ENCODE results near the gene C2orf76.
"Not testable (repeated sequence)": the region's sequence is repeated elsewhere in the genome, so short reads cannot be mapped to it uniquely, and the experiment has no call there.

Gene C2orf76

DNA sequence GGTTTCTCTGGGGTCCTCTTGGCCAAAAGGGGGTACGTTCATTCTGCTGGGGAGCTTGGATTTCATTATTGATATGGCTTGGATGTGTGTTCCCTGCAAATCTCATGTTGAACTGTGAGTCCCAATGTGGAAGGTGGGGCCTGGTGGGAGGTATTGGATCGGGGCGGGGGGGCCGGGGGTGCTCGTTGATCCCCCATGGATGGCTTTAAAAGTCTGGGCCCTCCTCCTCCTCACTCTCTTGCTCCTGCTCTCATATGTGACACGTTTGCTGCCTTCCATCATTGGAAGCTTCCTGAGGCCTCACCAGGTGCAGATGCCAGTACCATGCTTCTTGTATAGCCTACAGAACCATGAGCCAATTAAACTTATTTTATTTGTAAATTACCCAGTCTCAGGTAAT is 11.9 kb upstream of the C2orf76 start:
- intact Hi-C loops (cut with DNase I) = no loop called here
- no peak for DNase-seq

DNA sequence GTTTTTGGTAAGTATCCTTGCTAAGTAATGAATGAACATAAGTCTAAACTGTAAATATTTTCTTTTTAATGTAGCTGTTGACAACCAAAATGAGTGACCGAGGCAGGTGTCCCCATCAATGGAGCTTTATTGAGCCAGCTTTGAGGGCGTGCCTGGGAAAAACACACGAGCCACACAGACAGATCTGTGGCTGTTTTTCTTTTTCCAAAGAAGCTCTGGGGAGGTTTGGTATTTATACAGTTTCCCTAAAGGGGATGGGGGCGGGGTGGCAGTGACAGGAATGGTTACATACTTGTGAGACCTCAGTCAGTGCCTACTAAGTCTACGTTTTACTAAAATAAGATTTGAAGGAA is 11.3 kb upstream of the C2orf76 start:
- DNase-seq = no peak
- intact Hi-C loops (cut with DNase I) = no loop called here

DNA sequence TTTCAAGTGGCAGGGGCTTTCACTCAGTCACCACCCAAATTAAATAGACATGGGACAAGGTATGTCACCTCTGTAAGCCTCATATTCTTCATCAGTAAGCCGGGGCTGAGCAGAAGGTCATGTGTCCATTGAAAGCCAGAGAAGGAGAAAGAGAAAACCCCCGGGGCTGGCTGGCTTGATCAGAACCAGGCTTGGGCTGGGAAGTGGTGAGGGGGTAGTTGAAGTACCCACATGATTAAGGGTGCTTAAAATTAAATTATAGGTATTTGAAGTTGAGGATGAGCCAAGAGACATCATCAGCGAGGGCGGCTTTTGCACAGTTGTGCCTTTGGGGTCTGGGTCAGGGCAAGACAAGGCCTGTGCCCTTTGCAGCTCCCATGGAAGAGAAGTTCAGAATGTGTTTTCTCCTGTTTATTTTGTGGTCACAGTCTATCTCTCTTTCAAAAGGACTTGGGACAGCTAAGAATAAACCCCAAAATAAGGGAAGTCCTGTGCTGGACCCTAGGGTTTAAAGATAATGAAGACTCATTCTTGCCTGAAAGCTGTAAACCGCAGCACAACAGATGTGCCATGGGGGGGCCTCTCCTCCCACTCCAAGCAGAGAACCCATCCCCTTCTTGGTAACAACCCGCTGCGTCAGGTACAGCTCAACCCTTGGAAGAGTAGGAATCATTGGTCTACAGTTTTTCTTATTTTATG is 10.8 kb upstream of the C2orf76 start:
- DNase-seq = no peak
- intact Hi-C loops (cut with DNase I) = no loop called here

DNA sequence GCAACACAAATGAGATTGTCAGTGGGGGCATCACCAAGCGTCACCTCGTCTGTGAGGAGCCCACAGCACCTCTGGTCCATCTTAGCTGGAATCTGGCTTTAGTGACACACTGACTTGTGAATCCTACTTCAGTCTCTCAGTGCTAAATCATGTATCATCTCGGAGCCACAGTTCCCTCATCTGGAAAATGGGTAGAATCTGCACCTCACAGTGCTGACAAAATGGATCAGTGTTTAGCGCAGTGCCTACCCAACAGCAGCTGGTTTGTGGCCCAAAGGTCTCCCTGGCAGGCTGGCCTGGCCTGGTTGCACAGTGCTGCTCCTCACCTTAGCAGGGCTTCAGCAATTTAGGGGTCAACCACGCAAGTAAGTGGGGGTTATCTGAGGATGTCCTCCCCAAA is 10.2 kb upstream of the C2orf76 start:
- DNase-seq = no peak
- intact Hi-C loops (cut with DNase I) = no loop called here

DNA sequence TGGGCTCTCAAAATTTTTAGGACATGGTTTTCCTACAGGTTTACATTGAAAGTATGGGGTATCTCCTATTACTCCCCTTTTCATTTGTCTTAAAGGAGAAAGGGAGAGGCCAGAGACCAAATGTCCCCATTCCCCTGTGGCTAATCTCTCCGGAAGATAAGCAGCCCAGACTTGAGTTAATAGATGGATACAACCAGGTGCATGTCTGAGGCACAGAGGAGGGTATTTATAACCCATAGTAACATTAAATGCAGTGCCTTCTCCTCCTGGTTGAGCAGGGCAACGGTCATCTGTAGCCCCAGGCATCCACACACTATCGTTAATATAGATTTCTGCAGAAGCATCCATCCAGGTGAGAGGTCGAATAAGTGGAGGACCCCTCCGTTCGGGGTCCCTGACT is 9.8 kb upstream of the C2orf76 start:
- intact Hi-C loops (cut with DNase I); DNase-seq: not testable (repeated sequence)

DNA sequence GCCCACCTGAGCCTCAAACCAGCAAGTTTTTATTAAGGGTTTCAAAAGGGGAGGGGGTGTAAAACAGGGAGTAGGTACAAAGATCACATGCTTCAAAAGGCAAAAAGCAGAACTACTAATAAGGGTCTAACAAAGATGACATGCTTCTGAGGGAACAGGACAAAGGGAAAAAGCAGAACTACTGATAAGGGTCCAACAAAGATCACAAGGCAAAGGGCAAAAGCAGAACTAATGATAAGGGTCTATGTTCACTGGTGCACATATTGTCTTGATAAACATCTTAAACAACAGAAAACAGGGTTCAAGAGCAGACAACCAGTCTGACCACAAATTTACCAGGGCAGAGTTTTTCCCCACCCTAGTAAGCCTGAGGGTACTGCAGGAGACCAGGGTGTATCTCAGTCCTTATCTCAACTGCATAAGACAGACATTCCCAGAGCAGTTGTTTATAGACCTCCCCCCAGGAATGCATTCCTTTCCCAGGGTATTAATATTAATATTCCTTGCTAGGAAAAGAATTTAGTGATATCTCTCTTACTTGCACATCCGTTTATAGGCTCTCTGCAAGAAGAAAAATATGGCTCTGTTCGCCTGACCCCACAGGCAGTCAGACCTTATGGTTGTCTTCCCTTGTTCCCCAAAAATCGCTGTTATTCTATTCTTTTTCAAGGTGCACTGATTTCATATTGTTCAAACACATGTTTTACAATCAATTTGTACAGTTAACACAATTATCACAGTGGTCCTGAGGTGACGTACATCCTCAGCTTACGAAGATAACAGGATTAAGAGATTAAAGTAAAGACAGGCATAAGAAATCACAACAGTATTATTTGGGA is 7.5 kb upstream of the C2orf76 start:
- intact Hi-C loops (cut with DNase I); DNase-seq: not testable (repeated sequence)

DNA sequence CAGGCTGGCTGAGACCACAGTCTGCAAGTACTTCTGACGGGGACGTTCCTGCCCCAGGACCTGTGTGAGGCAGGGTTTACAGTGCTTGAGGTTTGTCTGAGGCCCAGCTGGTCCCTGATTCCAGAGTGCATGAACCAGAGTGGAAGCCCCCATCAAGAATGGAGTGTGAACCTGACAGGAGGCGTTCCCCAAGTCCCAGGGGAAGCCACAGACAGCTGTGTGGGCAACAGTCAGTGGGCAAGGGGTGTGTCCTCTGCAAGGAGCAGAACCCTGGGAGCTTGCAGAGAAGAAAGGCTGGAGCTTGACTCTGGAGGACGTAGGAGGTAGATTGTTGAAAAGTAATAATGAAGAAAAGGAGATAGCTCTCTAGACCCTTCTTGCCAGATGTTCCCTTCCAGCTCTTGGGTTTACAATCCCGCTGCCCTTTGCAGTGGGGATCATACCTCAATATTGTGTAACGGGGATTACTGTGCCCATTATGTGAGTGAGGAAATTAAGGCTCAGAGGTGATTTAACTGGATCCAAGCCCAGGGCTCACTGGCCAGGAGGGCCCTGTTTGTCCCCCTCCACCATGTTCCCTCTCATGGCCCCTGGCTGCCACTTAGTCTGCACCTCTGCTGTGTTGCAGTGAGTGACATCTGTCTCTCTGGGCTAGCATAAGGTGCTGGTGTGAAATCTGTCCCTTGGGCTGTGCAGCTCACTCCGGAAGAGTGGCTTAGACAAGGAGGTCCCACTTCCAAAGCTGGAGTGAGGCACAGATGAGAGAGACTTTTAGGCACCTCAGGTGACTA is 6.3 kb upstream of the C2orf76 start:
- intact Hi-C loops (cut with DNase I) = no loop called here
- no peak for DNase-seq

DNA sequence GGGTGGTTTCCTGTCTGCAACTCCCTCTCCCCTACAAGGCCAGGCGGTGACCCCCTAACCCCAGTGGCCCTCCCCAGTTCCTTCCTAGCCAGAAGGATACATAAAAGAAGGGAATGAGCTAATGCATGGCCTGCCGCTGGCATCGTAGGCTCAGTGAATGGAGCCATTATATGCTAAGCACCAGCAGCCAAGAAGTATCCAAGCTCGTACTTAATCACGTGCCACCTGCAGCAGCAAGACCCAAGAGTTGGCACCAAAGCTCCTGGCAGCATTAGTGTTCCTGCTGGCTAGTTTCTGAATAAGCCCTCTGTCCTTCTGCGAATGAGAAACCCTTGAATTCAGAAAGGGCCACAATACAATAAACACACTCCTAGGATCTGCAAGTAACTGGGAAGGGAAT is 4.5 kb upstream of the C2orf76 start:
- peak; percentile 59 to 94 (median 70) for DNase-seq
- intact Hi-C loops (cut with DNase I) = no loop called here

DNA sequence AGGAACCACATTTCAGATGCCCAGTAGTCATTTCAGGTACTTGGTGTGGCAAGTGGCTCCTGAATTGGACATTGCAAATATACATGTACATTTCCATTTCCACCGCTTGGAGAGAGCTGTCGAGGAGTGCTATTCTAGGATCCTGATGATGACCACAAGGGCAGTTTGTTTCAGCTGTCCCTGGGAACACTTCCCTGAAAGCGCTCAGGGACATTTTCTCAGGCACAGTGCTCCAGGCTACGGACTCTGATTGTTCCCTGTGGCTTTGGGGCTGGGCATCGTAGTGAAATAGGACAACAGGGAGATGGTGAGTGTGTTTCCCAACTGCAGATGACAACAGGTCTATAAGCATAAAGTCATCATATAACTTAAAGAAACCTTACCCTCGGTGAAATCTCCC is 3.2 kb upstream of the C2orf76 start:
- DNase-seq = no peak
- intact Hi-C loops (cut with DNase I) = no loop called here

DNA sequence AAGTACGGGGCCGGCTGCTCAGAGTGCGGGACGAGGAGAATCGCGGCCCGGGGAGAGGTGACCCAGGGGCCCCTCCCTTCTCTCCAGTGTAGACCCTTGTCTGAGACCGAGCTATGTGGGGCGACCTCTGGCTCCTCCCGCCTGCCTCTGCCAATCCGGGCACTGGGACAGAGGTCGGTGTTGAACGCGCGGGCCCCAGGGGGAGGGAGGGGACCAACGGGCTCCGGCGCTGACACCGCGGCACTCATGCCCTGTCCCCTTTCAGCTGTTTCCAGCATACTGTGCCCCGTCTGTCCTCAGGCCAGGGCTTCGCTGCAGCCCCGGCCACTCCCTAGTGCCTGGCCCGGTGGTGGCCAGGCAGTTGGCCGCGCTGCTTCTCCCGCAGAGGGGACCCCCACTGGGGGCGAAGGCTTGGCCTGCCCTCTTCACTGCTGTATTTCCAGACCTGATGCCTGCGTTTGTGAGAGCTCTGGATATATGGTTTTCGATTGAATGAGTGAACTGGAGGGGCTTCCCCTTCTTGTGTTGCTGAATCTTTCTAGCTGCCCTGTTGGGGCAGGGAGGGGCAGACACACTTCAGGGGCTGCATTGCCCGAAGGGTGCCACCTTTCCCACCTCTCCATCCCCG is 952 bp upstream of the C2orf76 start:
- DNase-seq = peak; percentile 50 to 94 (median 70)
- intact Hi-C loops (cut with DNase I) = no loop called here

DNA sequence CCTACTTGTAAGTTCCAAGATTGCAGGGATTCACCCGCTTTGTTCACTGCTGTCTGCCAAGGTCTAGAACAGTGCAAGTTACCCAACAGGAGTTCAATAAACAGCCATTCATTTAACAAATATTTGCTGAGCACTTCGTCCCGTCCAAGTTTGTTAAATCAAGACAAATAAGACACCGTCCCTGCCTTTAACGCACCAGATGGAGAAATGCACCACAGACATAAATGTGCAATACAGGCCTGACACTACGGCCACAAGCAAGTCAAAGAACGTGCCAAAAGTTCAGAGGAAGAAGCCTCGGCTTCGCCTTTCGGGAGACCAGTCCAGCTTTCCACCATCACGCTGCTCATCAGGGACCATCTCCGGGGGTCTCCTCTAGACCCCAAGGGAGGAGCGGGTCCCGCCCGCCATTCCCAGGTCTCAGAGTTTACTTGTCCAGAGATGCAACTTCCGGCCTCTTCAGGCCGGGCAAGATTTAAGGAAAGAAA is 429 bp downstream of the C2orf76 start:
- no peak for DNase-seq
- intact Hi-C loops (cut with DNase I) = no loop called here

DNA sequence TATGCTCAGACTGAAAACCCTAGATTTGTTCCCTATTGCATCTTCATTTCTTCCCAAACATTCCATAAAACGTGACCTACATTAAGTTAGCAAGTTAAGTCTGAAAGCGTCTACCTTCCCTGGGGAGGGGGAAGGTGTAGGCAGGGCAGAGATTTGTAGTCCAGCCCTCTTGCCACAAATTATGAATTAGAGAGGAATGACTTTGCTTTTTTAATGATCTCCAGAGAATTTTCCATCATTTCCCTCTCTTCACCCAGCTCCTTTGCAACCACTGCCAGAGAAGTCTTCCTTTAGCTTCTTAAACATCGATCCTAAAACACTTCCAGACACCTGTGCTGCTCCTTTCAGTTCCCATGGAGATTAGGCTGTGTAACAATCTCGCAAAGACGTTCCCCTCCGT is 1.2 kb downstream of the C2orf76 start:
- DNase-seq = no peak
- intact Hi-C loops (cut with DNase I) = no loop called here

DNA sequence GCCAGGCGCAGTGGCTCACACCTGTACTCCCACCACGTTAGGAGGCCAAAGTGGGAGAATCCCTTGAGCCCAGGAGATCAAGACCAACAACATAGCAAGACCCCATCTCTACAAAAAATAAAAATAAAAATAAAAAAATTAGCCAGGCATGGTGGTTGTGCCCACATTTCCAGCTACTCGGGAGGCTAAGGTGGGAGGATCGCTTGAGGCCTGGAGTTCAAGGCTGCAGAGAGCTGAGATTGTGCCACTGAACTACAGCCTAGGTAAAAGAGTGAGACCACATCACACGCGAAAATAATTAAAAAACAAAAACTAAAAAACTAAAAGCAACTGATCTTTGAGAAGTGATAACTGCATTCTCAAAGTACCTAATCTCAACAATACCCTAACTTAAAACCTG is 1.8 kb downstream of the C2orf76 start:
- DNase-seq = no peak
- intact Hi-C loops (cut with DNase I) = no loop called here

DNA sequence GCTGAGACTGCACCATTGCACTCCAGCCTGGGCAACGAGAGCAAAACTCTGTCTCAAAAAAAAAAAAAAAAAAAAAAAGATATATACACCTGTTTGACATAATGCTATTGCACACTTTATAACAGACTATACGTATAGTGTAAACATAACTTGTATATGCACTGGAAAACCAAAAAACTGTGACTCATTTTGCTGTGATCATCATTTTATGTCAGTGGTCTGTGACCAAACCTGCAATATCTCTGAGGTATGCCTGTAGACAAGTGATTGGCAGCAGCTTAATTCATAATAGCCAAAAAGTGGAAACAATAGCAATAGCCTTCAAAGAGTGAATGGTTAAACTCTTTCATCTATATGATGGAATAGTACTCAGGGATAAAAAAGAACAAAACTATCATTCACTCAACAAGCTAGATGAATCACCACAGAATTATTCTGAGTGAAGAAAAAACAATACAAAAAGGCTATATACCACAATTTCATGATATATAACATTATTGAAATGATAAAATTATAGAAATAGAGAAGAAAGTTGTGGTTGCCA is 6.1 kb downstream of the C2orf76 start:
- intact Hi-C loops (cut with DNase I) = no loop called here
- no peak for DNase-seq

DNA sequence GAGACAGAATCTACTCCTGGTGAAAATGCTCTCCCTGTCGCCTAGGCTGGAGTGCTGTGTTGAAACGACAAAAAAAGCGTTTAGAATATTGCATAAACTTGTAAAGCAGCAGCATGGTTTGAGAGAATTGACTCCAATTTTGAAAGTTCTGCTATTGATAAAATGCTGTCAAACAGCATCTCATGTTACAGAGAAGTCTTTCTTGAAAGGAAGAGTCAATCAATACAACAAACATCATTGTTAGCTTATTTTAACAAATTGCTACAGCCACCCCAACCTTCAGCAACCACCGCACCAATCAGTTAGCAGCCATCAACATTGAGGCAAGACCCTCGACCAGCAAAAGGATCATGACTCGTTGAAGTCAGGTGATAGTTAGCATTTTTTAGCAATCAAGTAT is 6.9 kb downstream of the C2orf76 start:
- intact Hi-C loops (cut with DNase I) = no loop called here
- DNase-seq = no peak

DNA sequence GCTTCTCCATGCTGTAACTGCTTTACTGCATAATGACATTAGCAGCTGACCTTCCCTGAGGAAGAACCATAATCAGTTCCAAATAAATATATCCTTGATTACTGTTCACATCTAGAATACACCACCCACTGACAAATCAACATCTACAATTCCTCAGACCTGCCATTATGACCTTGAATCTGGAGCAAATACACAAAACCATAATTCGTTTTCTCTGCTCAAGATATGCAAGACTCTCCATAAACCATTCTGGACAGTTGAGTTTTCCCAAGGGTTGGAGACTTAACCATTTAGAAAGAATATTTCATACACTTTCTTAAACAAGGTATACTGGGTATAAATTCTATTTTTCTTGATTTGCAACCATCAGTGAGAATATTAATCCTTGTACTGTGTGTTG is 11.8 kb downstream of the C2orf76 start:
- intact Hi-C loops (cut with DNase I) = no loop called here
- DNase-seq = no peak

DNA sequence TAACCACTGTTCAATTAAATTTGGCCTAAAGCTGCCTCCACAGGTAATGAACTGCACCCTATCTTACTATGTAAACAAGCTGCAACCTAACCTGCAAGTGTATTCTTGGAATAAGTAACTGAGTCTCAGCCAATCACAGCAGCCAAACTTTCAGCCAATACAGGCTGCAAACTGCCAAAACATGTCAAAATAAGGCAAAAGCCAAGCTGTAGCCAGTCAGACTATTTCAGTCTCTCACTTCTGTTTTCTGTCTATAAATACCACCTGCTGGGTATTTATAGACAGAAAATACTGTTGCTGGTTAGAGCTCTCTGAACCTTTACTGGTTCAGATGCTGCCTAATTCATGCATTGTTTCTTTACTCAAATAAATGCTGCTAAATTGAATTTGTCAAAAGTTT is 14.3 kb downstream of the C2orf76 start:
- DNase-seq = no peak
- intact Hi-C loops (cut with DNase I) = no loop called here

DNA sequence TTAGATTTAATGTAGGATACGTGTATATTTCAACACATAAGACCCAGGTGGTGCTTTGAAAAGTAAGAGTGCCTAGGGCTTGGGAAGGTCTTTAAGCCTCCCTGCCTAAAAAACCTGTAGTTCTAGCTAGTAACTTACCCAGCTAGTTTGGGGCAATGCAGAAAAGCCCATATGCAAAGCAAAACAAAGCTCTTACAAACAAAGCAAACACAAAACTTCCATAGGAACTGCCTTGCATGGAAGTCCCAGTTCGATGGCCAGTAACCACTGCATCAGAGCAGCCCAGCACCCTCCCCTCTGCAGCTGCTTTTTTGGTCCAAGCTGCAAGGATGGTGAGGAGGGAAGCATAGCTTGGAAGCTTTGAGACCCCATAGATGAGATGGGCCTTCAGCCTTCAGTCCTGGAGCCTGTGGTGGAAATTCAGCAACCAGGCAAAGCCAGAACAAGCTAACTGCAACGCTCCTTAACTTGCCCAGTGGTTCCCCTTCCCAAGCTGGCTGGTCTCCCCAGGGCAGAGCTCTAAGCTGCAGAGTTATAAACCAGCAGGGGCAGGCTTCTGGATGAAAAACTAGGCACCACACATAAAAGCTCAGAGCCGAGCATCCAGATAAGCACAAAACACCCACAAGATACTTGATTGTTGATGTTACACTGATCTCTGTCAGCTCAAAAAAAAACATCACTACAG is 16.2 kb downstream of the C2orf76 start:
- intact Hi-C loops (cut with DNase I) = no loop called here
- DNase-seq = peak in 2 of 10 donors; percentile 15 to 65

DNA sequence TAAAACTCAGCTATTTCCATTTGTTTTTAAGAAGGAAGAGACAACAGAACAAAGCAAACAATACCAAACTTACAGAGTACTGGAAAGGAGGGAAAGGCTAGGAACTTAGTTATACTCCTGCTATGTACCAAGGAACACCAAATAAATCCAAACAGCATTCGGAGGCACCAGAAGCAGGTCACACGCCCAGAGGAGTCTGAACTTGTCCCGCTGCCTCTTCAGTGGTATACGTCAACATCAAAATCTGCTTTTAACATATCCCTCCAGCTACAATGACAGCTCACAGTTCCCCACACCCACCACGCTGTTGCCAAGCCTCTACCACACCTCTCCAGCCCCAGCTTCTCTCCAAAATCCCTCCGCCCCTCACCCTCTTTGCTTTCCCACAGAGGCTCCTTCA is 17.3 kb downstream of the C2orf76 start:
- intact Hi-C loops (cut with DNase I) = no loop called here
- DNase-seq = no peak

DNA sequence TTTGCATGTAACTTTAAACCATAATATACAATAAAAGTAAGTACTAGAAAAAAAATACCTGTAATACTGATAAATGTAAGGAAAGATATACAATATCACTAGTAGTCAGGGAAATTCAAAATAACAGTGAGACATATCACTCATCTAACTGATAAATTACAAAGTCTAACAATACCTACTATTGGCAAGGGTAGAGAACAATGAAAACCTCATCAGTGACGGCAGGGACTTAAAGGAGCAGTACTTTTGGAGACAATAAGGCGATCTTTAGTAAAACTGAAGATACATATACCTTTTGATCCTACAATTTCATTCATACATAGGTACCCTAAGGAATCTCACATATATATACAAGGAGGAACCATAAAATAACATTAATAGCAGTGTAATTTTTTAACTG is 24.9 kb downstream of the C2orf76 start:
- intact Hi-C loops (cut with DNase I) = no loop called here
- no peak for DNase-seq

All from posterior cingulate gyrus (tissue), 11 donors.